Endothelial cell of umbilical vein (primary cell): ENCODE measurements around the gene ZNF407. TPM values are rescaled to one million over a fixed set of nuclear protein-coding genes. Genes with fewer than 3 reads are reported as not detected.

ENCODE experiments used
- BruUV-seq: library from RNA; stranded (reverse); fragments of 400-500 nt; replicated peaks from 2 replicates; lab custom pipeline; 2021; lab: Mats Ljungman, UMichigan
- CTCF ChIA-PET: fragments of 300-600, 350-600 bp; sonication (Branson Sonifier 250); formaldehyde crosslinking; loops from one replicate; lab custom pipeline; 2021; ENCODE audit warnings: antibody characterized with exemption, inconsistent platforms; lab: Charles Lee
- POLR2A ChIA-PET: fragments of 300-600, 350-600 bp; sonication (Branson Sonifier 250); formaldehyde crosslinking; loops from one replicate; lab custom pipeline; 2021; ENCODE audit warnings: antibody characterized with exemption, inconsistent platforms; lab: Charles Lee
- DNase-seq: peaks from one replicate; pipeline ENCODE4 v3.0.0-alpha.2; 2011; ENCODE audit warnings: low read depth, low spot score
- FAIRE-seq: peaks from 2 replicates; lab custom pipeline; 2011; peaks lifted over from hg19 to GRCh38; lab: Jason Lieb, UNC
- H2AFZ ChIP-seq: 2 replicates; pipeline ENCODE4 v1.6.0; 2012; ENCODE audit warnings: low read depth, low read length, control low read depth, inconsistent platforms
- H3K27ac ChIP-seq: 2 replicates; pipeline ENCODE4 v1.5.1; 2011; ENCODE audit warnings: low read depth, mild to moderate bottlenecking, control low read depth, low read length, moderate library complexity; ENCODE audit not compliant: insufficient read depth
- H3K27me3 ChIP-seq, 2 experiments: 2 replicates each; pipeline versions ENCODE4 v1.6.0 to v1.6.1; 2011; ENCODE audit warnings: low read length in 2 of 2, mixed read lengths in 1 of 2; ENCODE audit not compliant: control insufficient read depth in 2 of 2, insufficient read depth in 2 of 2
- H3K36me3 ChIP-seq, 2 experiments: 2 replicates in 1 of 2; 3 replicates in 1 of 2; pipeline ENCODE4 v1.5.1; 2011; ENCODE audit warnings: low read length in 2 of 2, mild to moderate bottlenecking in 1 of 2, moderate library complexity in 1 of 2; ENCODE audit not compliant: control insufficient read depth in 2 of 2, insufficient read depth in 2 of 2; ENCODE audit errors: extremely low read depth in 1 of 2
- H3K4me1 ChIP-seq: 3 replicates; pipeline ENCODE4 v1.5.1; 2011; ENCODE audit warnings: mild to moderate bottlenecking, low read length; ENCODE audit not compliant: control insufficient read depth, insufficient read depth; ENCODE audit errors: extremely low read depth
- H3K4me2 ChIP-seq: 2 replicates; pipeline ENCODE4 v1.6.1; 2011; ENCODE audit warnings: low read length, control low read depth, mixed read lengths; ENCODE audit not compliant: insufficient read depth
- H3K4me3 ChIP-seq, 3 experiments: fragments of 200-600 bp in 1 of 3; sonication (generic), shearing (Covaris generic) in 1 of 3; replicated peaks in 1 of 3; 2 replicates each; pipeline ENCODE4 v1.5.1; 2011 to 2016; ENCODE audit warnings: control low read depth in 3 of 3, low read length in 3 of 3, mild to moderate bottlenecking in 2 of 3, inconsistent platforms in 1 of 3, low read depth in 1 of 3, moderate library complexity in 1 of 3; ENCODE audit not compliant: insufficient read depth in 1 of 3
- H3K79me2 ChIP-seq: 2 replicates; pipeline ENCODE4 v1.6.0; 2012; ENCODE audit warnings: low read length, inconsistent platforms; ENCODE audit not compliant: control insufficient read depth, insufficient read depth
- H3K9ac ChIP-seq: replicated peaks from 2 replicates; pipeline ENCODE3; 2011; ENCODE audit warnings: low read length, control low read depth; ENCODE audit not compliant: insufficient read depth; ENCODE audit errors: extremely low read depth
- H3K9me1 ChIP-seq: replicated peaks from 3 replicates; pipeline ENCODE4 v1.6.0; 2011; ENCODE audit warnings: mild to moderate bottlenecking, low read length; ENCODE audit not compliant: control insufficient read depth, insufficient read depth; ENCODE audit errors: extremely low read depth
- H3K9me3 ChIP-seq: replicated peaks from 2 replicates; pipeline ENCODE4 v1.5.1; 2012; ENCODE audit warnings: low read length, inconsistent platforms; ENCODE audit not compliant: control insufficient read depth, insufficient read depth
- H4K20me1 ChIP-seq: replicated peaks from 2 replicates; pipeline ENCODE3; 2011; ENCODE audit warnings: mild to moderate bottlenecking, low read length; ENCODE audit not compliant: control insufficient read depth, insufficient read depth; ENCODE audit errors: extremely low read depth
- FOS ChIP-seq: IDR thresholded peaks from 2 replicates; pipeline ENCODE4 v1.6.1; 2011; ENCODE audit warnings: mild to moderate bottlenecking, low read length, moderate library complexity, borderline replicate concordance; ENCODE audit not compliant: insufficient read depth
- GATA2 ChIP-seq: IDR thresholded peaks from 2 replicates; pipeline ENCODE4 v1.7.0; 2011; ENCODE audit warnings: low read depth, mild to moderate bottlenecking, moderate library complexity, mixed read lengths, low read length; ENCODE audit not compliant: insufficient read length, insufficient read depth
- JUN ChIP-seq: IDR thresholded peaks from 2 replicates; pipeline ENCODE4 v1.6.1; 2011; ENCODE audit warnings: borderline replicate concordance, low read depth; ENCODE audit not compliant: insufficient read length, insufficient read depth
- POLR2A ChIP-seq: IDR thresholded peaks from 2 replicates; pipeline ENCODE4 v1.6.1; 2012; ENCODE audit warnings: low read depth, mild to moderate bottlenecking, control low read depth, low read length
- POLR2AphosphoS5 ChIP-seq: IDR thresholded peaks from 2 replicates; pipeline ENCODE4 v1.6.1; 2012; ENCODE audit warnings: low read depth, mild to moderate bottlenecking, control low read depth, low read length, moderate library complexity; ENCODE audit not compliant: insufficient read depth
- dilution Hi-C: fragments of 300-500 bp; cut with MboI; formaldehyde crosslinking; loops from one replicate; pipeline ENCODE4 v1.15.0; 2019; ENCODE audit warnings: low sequenced_read_pairs; ENCODE audit not compliant: extremely low pct_ligation_motif_present
- intact Hi-C: fragments of 100-400 bp; cut with micrococcal nuclease; formaldehyde crosslinking; loops from one replicate; pipeline ENCODE4 v1.10.0; 2022
- polyA plus RNA-seq, 4 experiments: library from polyadenylated mRNA; depleted of rRNA in 3 of 4; stranded (reverse) in 3 of 4; unstranded in 1 of 4; fragments of >200 nt; gene quantifications; 2 replicates each; pipeline versions ENCODE4 v1.2.1 to v1.2.3, GENCODE V29; 2011 to 2012; ENCODE audit warnings: missing spikeins in 1 of 4
- total RNA-seq: library from RNA; stranded (reverse); gene quantifications from 2 replicates; pipeline ENCODE4 v1.2.3, GENCODE V29; 2021
- TF ChIP-seq, protein P1 (sequence below), 2 donors: IDR thresholded peaks; 1 replicate in 1 of 2; 2 replicates in 1 of 2; pipeline ENCODE4 v1.5.1; 2011; ENCODE audit warnings: low read length in 2 of 2, mild to moderate bottlenecking in 2 of 2, moderate library complexity in 2 of 2, control low read depth in 1 of 2, inconsistent platforms in 1 of 2, low read depth in 1 of 2; ENCODE audit not compliant: insufficient read depth in 1 of 2; ENCODE audit errors: extremely low read depth in 1 of 2
- TF ChIP-seq, protein P2 (sequence below): IDR thresholded peaks from 2 replicates; pipeline ENCODE4 v1.6.1; 2011; ENCODE audit not compliant: insufficient read depth, insufficient read length

Gene ZNF407
- total and polyA plus RNA-seq, 2 donors (not counting 3 experiments of a cell fraction or from before 2014, with no cell fraction given): 3.8 to 20.1 TPM

DNA sequence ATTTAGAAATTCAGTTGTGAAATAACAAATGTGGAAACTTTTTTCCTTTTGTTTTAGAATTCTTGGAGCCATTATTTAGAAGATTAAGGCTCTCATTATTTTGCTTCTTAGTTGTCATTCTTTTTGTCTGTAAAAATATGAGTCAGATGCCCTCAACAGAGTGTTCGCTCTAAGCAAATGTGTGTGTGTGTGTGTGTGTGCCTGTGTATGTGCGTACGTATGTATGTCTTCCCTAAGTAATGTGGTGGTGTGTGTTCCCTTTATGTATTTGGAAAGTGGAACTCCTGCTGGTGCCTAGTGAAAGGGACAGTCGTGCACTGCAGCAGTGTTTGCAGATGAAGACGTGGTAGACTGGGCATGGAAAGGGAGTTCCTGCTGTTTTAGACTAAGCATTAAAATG lies 27.5 kb downstream of the ZNF407 start:
- CTCF ChIA-PET: no interaction called here
- no peaks in the 10 kb centered on the region for H3K36me3 ChIP-seq
- no peaks in the 10 kb centered on the region for H3K27me3 ChIP-seq
- no peak overlapping the region for H3K4me2 ChIP-seq
- no peak overlapping the region for H3K27ac ChIP-seq
- dilution Hi-C loops (no loop called here), intact Hi-C loops (loop anchor here (10.0 kb wide), 1 partner anchor 1720 kb away; no protein-coding TSS in a partner anchor)
- H3K9me1 ChIP-seq: no peaks in the 10 kb centered on the region
- H2AFZ ChIP-seq: no peak overlapping the region
- FAIRE-seq (no peak), DNase-seq (no peak)
- TF ChIP-seq JUN (no peak), FOS (no peak), POLR2AphosphoS5 (no peak), GATA2 (no peak), POLR2A (no peak)
- TF ChIP-seq, protein P1, sequence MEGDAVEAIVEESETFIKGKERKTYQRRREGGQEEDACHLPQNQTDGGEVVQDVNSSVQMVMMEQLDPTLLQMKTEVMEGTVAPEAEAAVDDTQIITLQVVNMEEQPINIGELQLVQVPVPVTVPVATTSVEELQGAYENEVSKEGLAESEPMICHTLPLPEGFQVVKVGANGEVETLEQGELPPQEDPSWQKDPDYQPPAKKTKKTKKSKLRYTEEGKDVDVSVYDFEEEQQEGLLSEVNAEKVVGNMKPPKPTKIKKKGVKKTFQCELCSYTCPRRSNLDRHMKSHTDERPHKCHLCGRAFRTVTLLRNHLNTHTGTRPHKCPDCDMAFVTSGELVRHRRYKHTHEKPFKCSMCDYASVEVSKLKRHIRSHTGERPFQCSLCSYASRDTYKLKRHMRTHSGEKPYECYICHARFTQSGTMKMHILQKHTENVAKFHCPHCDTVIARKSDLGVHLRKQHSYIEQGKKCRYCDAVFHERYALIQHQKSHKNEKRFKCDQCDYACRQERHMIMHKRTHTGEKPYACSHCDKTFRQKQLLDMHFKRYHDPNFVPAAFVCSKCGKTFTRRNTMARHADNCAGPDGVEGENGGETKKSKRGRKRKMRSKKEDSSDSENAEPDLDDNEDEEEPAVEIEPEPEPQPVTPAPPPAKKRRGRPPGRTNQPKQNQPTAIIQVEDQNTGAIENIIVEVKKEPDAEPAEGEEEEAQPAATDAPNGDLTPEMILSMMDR (IDR thresholded peaks at IDR 0.05; ENCODE audit: extremely low read depth in 1 of 2, insufficient read depth in 1 of 2, low read depth in 1 of 2, low read length in 2 of 2): no peak
- TF ChIP-seq, protein P2, sequence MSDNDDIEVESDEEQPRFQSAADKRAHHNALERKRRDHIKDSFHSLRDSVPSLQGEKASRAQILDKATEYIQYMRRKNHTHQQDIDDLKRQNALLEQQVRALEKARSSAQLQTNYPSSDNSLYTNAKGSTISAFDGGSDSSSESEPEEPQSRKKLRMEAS: no peak
- H3K4me1 ChIP-seq: no peaks in the 10 kb centered on the region
- POLR2A ChIA-PET: no interaction called here
- no peak overlapping the region for H3K9ac ChIP-seq
- no peak overlapping the region for H3K4me3 ChIP-seq
- H4K20me1 ChIP-seq: no peaks in the 10 kb centered on the region
- peaks cover 13% of the 10 kb centered on the region for H3K79me2 ChIP-seq
- no TSS peak for BruUV-seq
- H3K9me3 ChIP-seq: no peaks in the 10 kb centered on the region
